Adipose tissue (tissue), 3 donors: ENCODE results near the gene CCDC158. TPM values are rescaled to one million over a fixed set of nuclear protein-coding genes. Genes with fewer than 3 reads are reported as not detected.
"Not testable (repeated sequence)": the region's sequence is repeated elsewhere in the genome, so short reads cannot be mapped to it uniquely, and the experiment has no call there.

Source experiments
- H3K27ac ChIP-seq: one replicate; pipeline ENCODE4 v1.5.1; 2013; ENCODE audit warnings: low read depth, low read length
- WGBS, 3 donors: extraction: QIAGEN DNeasy Blood & Tissue Kit; methylation state at CpG; one replicate each; pipeline ENCODE4 v1.1.7; 2013; 5-methylcytosine and 5-hydroxymethylcytosine counted together
- polyA plus RNA-seq, 3 donors: library from polyadenylated mRNA; stranded (reverse); fragments of 200-250 nt; gene quantifications; one replicate each; pipeline ENCODE4 v1.2.3, GENCODE V29; 2013
- donor health status: healthy with polysubstance abuse.
- donor health status: Bipolar disorder and iron deficiency.
- donor health status: healthy.

The CCDC158 gene
- polyA plus RNA-seq, 3 donors = 0.11 to 0.25 (median 0.25) TPM

DNA sequence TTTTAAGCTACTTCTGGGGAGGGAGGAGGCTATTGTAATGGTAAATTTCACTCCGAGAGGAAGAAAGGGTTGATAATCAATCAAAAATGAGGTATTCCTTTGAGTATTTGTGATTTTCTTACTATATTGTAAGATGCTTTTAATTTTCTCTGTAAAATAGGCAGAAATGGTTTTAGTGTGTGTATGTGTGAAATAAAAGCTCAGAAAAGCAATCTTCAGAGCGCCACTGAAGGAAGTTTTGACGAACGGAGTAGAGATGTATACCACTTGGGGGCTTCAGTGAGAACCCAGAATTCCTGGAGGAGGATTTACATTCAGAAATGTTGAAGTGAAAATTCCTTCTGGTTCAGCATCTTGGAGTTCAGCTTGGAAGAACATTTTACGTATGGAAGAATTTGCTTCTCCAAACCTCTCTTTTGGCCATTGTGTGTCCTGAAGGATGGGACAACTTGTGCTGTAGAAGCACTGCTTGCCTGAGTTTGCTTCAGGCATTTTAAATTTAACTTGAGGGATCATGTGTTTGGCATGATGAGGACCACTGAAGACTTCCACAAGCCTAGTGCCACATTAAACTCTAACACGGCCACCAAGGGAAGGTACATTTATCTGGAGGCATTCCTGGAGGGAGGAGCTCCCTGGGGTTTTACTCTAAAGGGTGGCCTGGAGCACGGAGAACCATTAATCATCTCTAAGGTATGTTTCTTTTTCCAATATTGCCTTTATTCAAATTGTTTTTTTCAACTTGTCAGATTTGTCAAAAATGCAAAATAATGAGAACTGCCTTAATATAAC, 14.8 kb upstream of the CCDC158 start:
- no peak overlapping the region for H3K27ac ChIP-seq
- WGBS, 3 donors = 45 to 75% (median 46%) methylated on average over 7 of the region's 7 CpGs

DNA sequence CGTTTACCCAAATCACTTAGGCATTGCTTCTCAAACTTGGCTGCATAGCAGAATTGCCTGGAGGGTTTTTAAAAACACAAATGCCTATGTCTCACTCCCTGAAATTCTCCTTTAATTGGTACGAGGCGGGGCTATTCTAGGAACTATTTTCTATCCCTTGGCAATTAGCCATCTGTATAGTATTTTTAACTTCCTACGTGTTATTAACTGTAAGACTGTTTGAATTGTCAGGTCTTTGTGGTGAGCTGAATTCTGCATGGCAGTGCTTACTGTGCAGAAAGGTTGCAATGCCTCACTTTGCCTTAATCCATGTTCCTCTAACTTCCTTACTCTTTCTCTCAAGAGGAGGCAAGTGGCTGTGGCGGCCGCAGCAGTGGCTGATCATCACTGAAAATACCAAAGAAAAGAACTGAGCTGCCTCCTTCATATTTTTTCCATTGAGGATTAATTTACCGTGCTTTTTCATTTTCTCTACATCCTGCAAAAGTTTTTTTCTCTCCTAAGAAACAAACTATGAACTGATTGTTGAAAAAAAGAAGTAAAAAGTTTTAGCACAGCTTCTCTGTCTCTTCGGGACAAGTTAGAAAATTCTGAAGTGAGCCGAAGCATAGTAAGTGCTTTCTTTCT, 14.1 kb upstream of the CCDC158 start, which contains the start of gene SHROOM3:
Gene SHROOM3 (plus strand): TSS at position 329 of the 627 bp plus-strand sequence. CDS start 824 bp downstream, outside the sequence.
- no peak within 1 kb of the TSS for H3K27ac ChIP-seq
- 24 to 45% (median 25%) methylated on average over 9 of the region's 9 CpGs for WGBS, 3 donors

DNA sequence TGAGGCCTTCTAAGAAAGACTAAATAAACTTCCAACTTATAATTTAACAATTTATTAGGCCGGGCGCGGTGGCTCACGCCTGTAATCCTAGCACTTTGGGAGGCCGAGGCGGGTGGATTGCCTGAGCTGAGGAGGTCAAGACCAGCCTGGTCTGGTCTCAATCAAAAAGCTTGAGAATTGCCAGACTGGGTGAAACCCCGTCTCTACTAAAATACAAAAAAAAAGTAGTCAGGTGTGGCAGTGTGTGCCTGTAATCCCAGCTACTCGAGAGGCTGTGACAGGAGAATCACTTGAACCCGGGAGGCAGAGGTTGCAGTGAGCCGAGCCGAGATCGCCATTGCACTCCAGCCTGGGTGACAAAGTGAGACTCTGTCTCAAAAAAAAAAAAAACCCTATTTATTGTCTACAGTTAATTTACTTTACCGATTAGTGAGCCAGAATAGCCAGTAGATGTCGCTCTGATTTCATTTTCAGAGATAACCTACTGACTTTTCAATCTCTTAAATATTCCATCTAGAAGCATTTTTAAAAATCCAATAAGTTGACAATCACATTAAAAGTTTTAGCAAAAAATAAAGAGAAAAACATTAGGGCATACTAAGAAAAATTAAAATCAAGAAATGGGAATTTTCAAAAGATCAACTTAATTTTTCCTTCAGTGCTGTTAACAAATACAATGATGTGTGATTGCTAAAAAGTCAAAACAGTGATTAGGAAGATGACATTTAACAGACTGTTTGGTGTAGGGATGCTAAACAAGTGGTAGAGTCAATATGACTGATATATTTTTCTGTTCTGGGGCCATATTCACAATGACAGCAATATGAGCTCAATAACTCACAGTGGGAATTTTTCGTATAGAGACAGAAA, 9.8 kb upstream of the CCDC158 start:
- 37 to 38% (median 38%) methylated on average over 15 of the region's 15 CpGs for WGBS, 3 donors
- no peak overlapping the region for H3K27ac ChIP-seq

DNA sequence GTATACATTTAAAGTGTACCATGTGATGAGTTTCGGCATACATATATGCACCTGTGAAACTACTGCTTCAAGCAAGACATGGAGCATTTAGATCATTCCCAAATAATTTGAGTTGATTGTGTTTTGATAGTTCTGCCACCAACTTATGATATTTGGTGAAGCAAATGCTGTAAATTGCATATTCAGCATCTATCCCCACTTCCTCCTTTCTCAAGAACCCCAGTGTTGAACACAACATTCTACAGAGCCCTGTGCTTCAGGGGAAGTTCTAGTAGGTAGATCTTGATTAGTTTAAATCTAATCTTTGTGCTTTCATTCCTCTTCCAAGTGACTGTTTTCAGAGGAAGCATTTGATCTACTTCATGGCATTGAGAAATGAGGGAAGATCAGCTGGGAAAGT, 8.7 kb upstream of the CCDC158 start:
- WGBS, 3 donors = 94 to 97% (median 96%) methylated on average over 1 of the region's 1 CpG
- no peak overlapping the region for H3K27ac ChIP-seq

DNA sequence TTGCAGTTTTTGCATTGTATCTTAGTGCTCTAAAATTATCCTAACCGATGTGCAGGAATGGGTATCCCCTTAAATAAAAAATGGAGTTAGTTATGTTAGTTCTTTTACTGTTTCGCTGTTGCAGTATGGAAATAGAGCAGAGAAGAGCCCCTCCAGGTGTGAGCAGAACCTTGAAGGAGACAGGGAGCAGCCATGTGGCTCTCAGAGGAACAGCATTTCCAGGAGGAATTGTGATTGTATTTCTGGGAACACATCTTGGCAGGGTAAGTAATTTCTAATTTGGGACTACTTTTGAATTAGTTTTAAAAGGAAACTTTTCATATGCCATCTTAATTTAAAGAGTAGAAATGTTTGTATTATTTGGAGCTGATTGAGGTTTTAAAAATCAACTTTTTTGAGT, 5.3 kb upstream of the CCDC158 start:
- 41 to 72% (median 70%) methylated on average over 2 of the region's 2 CpGs for WGBS, 3 donors
- no peak overlapping the region for H3K27ac ChIP-seq

- not testable (repeated sequence) for H3K27ac ChIP-seq
- WGBS, 3 donors = 93 to 97% (median 97%) methylated on average over 18 to 24 of the region's 27 CpGs
Observed at GRCh38 chr4:76423159-76423558, 2.2 kb upstream of the CCDC158 start.

DNA sequence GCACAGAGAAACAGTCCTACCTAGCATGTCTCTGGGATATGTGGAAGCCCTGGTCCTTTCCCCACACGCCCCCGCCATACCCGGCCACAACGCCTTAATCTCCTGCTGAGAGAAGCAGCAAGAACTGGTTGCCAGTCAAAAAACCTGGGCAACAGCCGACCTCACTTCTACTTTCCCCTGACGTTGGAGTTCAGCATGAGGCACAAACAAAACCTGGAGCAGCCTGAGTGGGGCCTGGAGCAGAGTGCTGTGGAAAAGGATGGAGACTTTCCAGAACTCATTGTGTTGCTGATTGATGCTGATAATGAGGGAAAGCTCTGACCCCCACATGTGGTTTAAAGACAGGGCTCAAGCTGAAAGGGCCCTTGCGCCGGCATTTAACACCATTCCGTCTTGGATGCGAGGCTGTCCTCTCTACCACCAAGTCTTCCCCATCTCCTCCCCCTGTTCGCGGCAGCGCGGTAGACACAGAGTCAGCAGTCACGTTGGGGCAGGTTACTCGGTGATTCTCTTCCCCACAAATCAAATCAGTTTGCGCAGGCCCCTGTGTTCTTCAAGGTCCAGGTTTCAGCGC, 666 bp downstream of the CCDC158 start:
- 44 to 65% (median 59%) methylated on average over 18 of the region's 18 CpGs for WGBS, 3 donors
- no peak overlapping the region for H3K27ac ChIP-seq

GRCh38 chr4:76410636-76411035, 10.3 kb downstream of the CCDC158 start:
- 83 to 90% (median 87%) methylated on average over 3 of the region's 3 CpGs for WGBS, 3 donors
- no peak overlapping the region for H3K27ac ChIP-seq

- 48 to 63% (median 50%) methylated on average over 5 of the region's 5 CpGs for WGBS, 3 donors
- no peak overlapping the region for H3K27ac ChIP-seq
Observed at GRCh38 chr4:76407440-76408119, 13.4 kb downstream of the CCDC158 start.

DNA sequence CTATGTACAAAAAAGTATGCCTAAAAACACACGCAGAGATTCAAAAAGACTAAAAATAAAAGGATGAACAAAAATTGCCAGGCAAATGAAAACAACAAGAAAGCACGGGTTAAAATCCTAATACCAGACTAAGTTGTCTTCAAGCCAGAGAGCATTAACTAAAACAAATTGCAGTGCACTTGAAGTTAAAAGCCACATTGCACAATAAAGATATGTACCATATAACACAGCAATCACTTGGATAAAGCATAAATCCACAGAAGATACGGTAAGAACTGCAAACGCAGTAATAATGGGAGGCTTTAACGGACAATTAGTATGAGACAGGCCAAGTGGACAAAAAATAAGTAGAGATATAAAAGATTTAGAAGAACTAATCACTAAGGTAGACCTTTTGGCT, 14.9 kb downstream of the CCDC158 start:
- WGBS, 3 donors = 67 to 70% (median 68%) methylated on average over 5 of the region's 5 CpGs
- H3K27ac ChIP-seq = no peak overlapping the region

DNA sequence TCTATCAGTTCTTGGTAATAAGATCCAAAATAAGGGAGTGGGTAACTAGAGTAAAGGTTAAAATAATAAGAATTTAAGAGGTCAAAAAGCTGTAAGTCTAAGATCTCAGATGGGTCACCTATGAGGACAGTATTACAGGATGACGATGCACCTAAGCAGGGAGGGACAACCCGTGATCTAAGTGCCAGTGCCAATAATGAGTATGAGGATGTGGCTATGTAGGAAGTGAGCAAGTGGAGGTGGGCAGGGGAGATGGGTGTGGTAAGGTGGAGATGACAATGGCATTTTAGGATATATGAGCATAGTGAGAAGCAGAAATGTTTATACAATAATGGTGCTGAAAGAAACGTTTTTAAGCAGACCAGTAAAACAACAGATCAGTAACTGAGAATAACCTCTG, 19.3 kb downstream of the CCDC158 start:
- H3K27ac ChIP-seq = no peak overlapping the region
- 69 to 76% (median 73%) methylated on average over 3 of the region's 3 CpGs for WGBS, 3 donors

DNA sequence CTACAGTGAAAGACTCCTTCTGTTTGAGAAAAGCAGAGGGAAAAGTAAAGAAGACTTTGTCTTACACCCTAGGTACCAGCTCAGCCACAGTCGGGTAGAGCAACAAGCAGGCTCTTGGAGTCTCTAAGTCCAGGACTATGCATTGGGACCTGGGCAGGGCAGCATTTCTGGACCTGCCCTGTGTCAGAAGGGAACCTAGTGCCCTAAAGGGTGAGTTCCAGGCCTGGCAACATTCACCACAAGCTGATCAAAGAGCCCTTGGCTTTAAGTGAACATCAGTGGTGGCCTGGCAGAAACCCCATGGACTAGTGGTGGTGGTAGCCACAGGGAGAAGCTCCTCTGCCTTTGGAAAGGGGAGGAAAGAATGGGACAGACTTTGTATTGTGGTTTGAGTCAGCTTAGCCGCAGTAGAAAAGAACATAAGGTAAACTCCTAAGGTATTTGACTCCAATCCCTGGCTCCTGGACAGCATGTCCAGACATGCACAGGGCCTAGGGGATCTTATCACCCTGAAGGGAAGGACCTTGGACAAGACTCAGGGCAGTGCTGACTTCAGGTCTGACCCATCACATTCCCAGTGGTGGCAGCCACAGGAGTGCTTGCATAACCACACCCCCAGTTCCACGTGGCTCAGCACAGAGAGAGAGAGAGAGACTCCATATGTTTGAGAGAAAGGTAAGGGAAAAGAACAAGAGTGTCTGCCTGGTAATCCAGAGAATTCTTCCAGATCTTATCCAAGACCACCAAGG, 32.6 kb downstream of the CCDC158 start:
- WGBS, 3 donors = 71 to 86% (median 72%) methylated on average over 3 of the region's 3 CpGs
- no peak overlapping the region for H3K27ac ChIP-seq

DNA sequence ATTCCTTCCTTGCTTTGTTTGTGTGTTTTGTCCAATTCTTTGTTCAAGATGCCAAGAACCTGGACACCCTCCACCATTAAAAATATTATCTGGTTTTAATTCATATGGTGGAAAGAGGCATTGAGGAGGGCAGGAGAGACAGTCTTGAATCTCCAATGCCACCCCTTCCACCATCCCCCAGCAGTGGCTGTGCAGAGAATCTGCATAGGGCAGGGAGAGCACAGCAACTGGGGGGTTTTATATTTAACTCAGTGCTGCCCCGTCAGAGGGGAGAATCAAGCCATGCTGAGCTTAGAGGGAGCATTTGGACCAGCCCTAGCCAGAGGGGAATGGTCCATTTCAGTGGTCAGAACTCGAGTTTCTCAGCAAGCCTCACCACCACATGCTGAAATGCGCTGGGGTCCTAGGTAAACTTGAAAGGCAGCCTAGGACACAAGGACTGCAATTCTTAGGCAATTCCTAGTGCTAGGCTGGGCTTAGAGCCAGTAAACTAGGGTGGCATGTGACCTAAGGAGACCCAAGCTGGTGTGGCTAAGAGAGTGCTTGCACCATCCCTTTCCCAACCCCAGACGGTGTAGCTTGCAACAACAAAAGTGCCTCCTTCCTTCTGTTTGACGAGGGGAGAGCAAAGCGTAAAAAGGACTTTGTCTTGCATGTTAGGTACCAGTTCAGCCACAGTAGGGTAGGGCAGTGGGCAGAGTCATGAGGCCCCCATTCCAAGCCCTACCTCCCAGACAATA, 34.2 kb downstream of the CCDC158 start:
- H3K27ac ChIP-seq = no peak overlapping the region
- 59 to 88% (median 62%) methylated on average over 6 of the region's 6 CpGs for WGBS, 3 donors

GRCh38 chr4:76385974-76386373, 35.0 kb downstream of the CCDC158 start:
- WGBS, 3 donors = 90 to 94% (median 92%) methylated on average over 6 of the region's 6 CpGs
- no peak overlapping the region for H3K27ac ChIP-seq

DNA sequence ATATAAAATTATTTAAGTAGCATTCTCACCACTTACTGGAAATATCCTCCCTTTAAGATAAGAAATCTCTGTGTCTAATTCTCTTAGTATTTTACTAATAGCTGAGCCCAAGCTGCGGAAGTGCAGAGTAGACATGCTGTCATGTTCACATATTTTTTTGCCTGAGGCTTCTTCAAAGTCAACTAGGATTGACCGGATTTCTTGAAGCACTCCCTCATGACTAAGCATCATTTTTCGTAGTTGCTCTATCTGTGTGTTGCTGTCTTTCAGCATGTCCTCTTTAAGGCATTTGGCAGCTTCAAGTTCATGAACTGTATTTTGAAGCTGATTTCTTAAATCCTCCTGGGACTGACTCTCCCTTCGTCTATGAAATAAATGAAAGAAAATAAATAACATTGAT, 36.9 kb downstream of the CCDC158 start:
- 57 to 87% (median 62%) methylated on average over 4 of the region's 4 CpGs for WGBS, 3 donors
- H3K27ac ChIP-seq = no peak overlapping the region

- H3K27ac ChIP-seq = no peak overlapping the region
- 85 to 90% (median 86%) methylated on average over 2 of the region's 2 CpGs for WGBS, 3 donors
Observed at GRCh38 chr4:76383001-76383400, 37.9 kb downstream of the CCDC158 start.

GRCh38 chr4:76381986-76382385, 39.0 kb downstream of the CCDC158 start:
- no peak overlapping the region for H3K27ac ChIP-seq
- WGBS, 3 donors = 64 to 90% (median 69%) methylated on average over 3 of the region's 3 CpGs
